Bronchial epithelial cell (primary cell): Measurements from ENCODE around the gene SRGAP1. TPM values are rescaled to one million over a fixed set of nuclear protein-coding genes. Genes with fewer than 3 reads are reported as not detected.
A peak's percentile ranks its signal among the peaks of the same experiment; 100 is the strongest.

Experiments
- DNase-seq: peaks from one replicate; pipeline ENCODE4 v3.0.0-alpha.2; 2010; ENCODE audit warnings: low read depth
- FAIRE-seq: peaks from 2 replicates; lab custom pipeline; 2011; peaks lifted over from hg19 to GRCh38; lab: Jason Lieb, UNC
- H3K27me3 ChIP-seq: 2 replicates; pipeline ENCODE4 v1.5.1; 2011; ENCODE audit warnings: low read length; ENCODE audit not compliant: control insufficient read depth, insufficient read depth
- H3K36me3 ChIP-seq: 2 replicates; pipeline ENCODE4 v1.5.1; 2011; ENCODE audit warnings: low read length; ENCODE audit not compliant: control insufficient read depth, insufficient read depth
- H3K4me3 ChIP-seq: 2 replicates; pipeline ENCODE4 v1.5.1; 2011; ENCODE audit warnings: mild to moderate bottlenecking, low read depth, low read length, control low read depth
- CTCF ChIP-seq: IDR thresholded peaks from 2 replicates; pipeline ENCODE4 v1.5.1; 2011; ENCODE audit warnings: mild to moderate bottlenecking, moderate library complexity, low read length, control low read depth, inconsistent platforms; ENCODE audit not compliant: insufficient read depth, severe bottlenecking
- total RNA-seq: library from RNA; depleted of rRNA; stranded (reverse); fragments of >200 nt; gene quantifications from 2 replicates; pipeline ENCODE4 v1.2.1, GENCODE V29; 2014

Gene SRGAP1
- total RNA-seq, 1 donor from 2014 or later, result 4.5 TPM

DNA sequence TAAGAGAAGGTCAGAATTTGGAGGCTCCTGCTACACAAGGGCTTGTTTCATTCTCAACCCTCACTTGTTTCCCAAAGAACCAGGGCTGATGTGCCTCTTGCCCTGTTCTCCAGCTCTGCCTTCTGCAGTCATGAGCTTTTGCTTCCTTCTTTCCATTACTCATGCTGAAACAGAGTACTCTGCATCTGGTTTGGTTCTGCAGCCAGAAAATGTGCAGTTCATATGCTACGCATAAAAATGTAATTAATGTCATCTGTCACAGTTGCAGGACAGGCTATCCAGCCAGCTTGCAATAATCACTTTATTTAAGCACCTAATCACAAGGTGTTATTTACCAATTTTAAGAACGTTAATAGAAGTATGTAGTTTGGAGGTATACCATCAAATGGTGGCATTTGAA is 150.2 kb downstream of the SRGAP1 start:
- no peak for TF ChIP-seq CTCF
- DNase-seq, result no peak
- Histone ChIP-seq H3K4me3 (no peak overlapping the region), H3K36me3 (no peaks in the 10 kb centered on the region), H3K27me3 (no peaks in the 10 kb centered on the region)
- FAIRE-seq, result no peak

GRCh38 chr12:63995512-63995911 is 151.0 kb downstream of the SRGAP1 start:
- H3K36me3 ChIP-seq, result peaks cover 1% of the 10 kb centered on the region
- no peak for TF ChIP-seq CTCF
- DNase-seq (peak; percentile 66), FAIRE-seq (no peak)
- H3K4me3 ChIP-seq, result no peak overlapping the region
- H3K27me3 ChIP-seq, result no peaks in the 10 kb centered on the region

GRCh38 chr12:63996556-63996955 is 152.1 kb downstream of the SRGAP1 start:
- DNase-seq, result no peak
- no peak for FAIRE-seq
- no peaks in the 10 kb centered on the region for H3K27me3 ChIP-seq
- H3K36me3 ChIP-seq, result peaks cover 1% of the 10 kb centered on the region
- no peak for TF ChIP-seq CTCF
- H3K4me3 ChIP-seq, result no peak overlapping the region

DNA sequence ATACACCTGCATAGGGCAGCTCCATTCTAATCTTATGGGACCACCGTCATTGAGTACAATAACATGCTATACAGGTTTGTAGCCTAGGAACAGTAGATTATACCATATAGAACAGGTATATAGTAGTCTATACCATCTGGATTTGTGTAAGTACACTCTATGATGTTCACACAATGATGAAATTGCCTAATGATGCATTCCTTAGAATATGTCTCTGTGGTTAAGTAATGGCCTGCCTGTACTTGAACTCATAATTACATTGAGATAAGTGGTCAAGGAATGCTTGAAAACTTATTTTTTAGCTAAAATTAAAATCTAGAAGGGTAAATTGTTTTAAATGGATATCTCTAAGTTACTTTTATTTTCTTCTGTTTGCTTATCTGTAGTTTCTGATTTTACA is 152.7 kb downstream of the SRGAP1 start:
- H3K4me3 ChIP-seq, result no peak overlapping the region
- DNase-seq (peak; percentile 83), FAIRE-seq (no peak)
- peaks cover 1% of the 10 kb centered on the region for H3K36me3 ChIP-seq
- no peak for TF ChIP-seq CTCF
- H3K27me3 ChIP-seq, result no peaks in the 10 kb centered on the region

DNA sequence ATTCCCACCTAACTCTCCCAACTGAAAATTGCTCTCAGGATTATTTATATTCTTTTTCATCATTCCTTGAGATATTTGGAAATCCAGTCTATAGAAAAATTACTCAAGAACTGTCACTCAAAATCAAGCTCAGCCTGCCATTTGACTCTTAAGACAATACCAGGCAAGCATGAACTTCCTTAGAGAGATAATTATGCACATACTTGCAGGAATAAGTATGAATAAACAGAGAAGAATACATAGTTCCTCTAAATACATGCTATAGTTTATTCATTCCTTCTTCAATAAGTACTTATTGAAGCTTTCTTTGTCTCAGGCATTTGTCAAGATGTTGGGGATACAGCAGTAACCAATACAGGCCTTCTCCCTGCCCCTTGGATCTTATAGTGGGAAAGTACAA is 154.1 kb downstream of the SRGAP1 start:
- DNase-seq (no peak), FAIRE-seq (no peak)
- Histone ChIP-seq H3K27me3 (no peaks in the 10 kb centered on the region), H3K4me3 (no peak overlapping the region), H3K36me3 (peaks cover 1% of the 10 kb centered on the region)
- TF ChIP-seq CTCF, result no peak

- Histone ChIP-seq H3K36me3 (peaks cover 1% of the 10 kb centered on the region), H3K4me3 (no peak overlapping the region), H3K27me3 (no peaks in the 10 kb centered on the region)
- FAIRE-seq (no peak), DNase-seq (no peak)
- no peak for TF ChIP-seq CTCF
Measured at GRCh38 chr12:63999853-64000252, 155.4 kb downstream of the SRGAP1 start.
